GM18907 (cell line): ENCODE measurements around the gene TRERF1.
A peak's percentile ranks its signal among the peaks of the same experiment; 100 is the strongest.

Experiments used
- ATAC-seq: cut with Tn5 transposase; IDR thresholded peaks from one replicate; pipeline ENCODE4 v1.9.1; 2021; ENCODE audit warnings: mild to moderate bottlenecking, moderate library complexity; ENCODE audit not compliant: unreplicated experiment

TRERF1 gene

GRCh38 chr6:42287756-42288155, 164.0 kb downstream of the TRERF1 start:
- no peak for ATAC-seq

- no peak for ATAC-seq
Observed at GRCh38 chr6:42281570-42281969, 170.2 kb downstream of the TRERF1 start.

- ATAC-seq = no peak
Observed at GRCh38 chr6:42280966-42281533, 170.7 kb downstream of the TRERF1 start.

GRCh38 chr6:42279966-42280629, 171.6 kb downstream of the TRERF1 start:
- ATAC-seq = no peak

- ATAC-seq = peak; percentile 70
Observed at GRCh38 chr6:42279144-42279781, 172.5 kb downstream of the TRERF1 start.

- no peak for ATAC-seq
Observed at GRCh38 chr6:42278131-42278853, 173.4 kb downstream of the TRERF1 start.

GRCh38 chr6:42276034-42276890, 175.5 kb downstream of the TRERF1 start:
- ATAC-seq = no peak

- ATAC-seq = no peak
Observed at GRCh38 chr6:42275376-42276033, 176.2 kb downstream of the TRERF1 start.

- ATAC-seq = no peak
Observed at GRCh38 chr6:42274898-42275297, 176.8 kb downstream of the TRERF1 start.

- no peak for ATAC-seq
Observed at GRCh38 chr6:42271834-42272805, 179.6 kb downstream of the TRERF1 start.

GRCh38 chr6:42269974-42270510, 181.7 kb downstream of the TRERF1 start:
- peak; percentile 29 for ATAC-seq

- ATAC-seq = peak; percentile 92
Observed at GRCh38 chr6:42269553-42269952, 182.2 kb downstream of the TRERF1 start.

GRCh38 chr6:42268835-42269204, 182.9 kb downstream of the TRERF1 start:
- ATAC-seq = no peak

GRCh38 chr6:42268016-42268834, 183.5 kb downstream of the TRERF1 start:
- ATAC-seq = no peak

GRCh38 chr6:42266538-42266937, 185.2 kb downstream of the TRERF1 start:
- ATAC-seq = no peak

GRCh38 chr6:42264852-42265390, 186.8 kb downstream of the TRERF1 start:
- ATAC-seq = no peak

GRCh38 chr6:42264162-42264851, 187.4 kb downstream of the TRERF1 start:
- ATAC-seq = no peak
